ENCODE results near the gene GUCY1B1.

The GUCY1B1 gene

DNA sequence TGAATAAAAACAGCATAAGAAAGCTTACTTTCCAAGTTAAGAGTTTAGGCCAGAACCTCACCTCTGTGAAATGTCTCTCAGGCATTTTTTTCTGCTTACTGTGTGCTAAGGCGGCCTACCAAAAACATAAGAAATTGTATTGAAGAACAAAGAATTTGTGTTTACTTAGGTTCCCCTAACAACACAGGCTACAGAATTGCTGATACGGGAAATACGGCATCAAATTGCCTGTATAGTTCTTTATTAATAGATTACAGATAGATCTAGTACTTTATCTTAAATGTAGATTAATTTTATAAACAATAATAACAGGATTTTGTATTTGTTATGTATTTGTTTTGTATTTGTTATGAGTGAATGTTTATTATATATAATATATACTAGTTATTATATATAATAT lies 94.4 kb downstream of the GUCY1B1 start:
- TF ChIP-seq, protein P1, sequence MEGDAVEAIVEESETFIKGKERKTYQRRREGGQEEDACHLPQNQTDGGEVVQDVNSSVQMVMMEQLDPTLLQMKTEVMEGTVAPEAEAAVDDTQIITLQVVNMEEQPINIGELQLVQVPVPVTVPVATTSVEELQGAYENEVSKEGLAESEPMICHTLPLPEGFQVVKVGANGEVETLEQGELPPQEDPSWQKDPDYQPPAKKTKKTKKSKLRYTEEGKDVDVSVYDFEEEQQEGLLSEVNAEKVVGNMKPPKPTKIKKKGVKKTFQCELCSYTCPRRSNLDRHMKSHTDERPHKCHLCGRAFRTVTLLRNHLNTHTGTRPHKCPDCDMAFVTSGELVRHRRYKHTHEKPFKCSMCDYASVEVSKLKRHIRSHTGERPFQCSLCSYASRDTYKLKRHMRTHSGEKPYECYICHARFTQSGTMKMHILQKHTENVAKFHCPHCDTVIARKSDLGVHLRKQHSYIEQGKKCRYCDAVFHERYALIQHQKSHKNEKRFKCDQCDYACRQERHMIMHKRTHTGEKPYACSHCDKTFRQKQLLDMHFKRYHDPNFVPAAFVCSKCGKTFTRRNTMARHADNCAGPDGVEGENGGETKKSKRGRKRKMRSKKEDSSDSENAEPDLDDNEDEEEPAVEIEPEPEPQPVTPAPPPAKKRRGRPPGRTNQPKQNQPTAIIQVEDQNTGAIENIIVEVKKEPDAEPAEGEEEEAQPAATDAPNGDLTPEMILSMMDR (IDR thresholded peaks at IDR 0.05; ENCODE audit: borderline replicate concordance, insufficient read depth, low read depth, low read length), result no peak
- no peak overlapping the region for H3K4me3 ChIP-seq (ENCODE audit: low read depth, low read length)

DNA sequence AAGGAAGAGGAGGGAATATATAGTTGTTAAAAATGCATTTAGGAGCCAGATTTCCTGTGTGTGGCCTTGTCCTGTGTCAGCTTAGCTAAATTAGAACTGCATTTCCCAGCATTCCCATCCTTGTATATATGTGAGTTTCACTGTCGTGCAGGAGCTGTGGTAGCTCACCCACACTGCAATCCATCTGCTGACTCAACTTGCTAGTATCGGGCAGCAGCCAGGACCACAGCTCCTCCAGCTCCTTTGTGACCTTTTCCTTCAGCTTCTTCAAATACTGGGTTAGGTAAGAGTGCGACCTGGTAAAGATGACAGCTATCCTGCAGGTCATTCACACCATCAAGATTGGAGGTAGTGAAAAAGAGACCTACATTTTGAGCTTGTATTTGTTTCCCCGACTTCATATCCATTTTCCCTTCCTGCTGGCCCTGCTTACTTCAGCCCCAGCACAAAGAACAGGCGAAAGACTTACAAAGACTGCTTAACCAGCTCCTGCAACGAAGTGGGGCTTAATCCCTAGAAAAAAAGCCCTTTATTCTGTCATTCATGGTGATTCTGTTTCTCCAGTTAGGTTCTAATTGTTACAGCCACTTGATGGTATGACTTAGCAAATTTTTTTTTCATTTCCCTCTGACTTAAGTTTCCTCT lies 95.9 kb downstream of the GUCY1B1 start:
- no peak overlapping the region for H3K4me3 ChIP-seq (ENCODE audit: low read depth, low read length)

DNA sequence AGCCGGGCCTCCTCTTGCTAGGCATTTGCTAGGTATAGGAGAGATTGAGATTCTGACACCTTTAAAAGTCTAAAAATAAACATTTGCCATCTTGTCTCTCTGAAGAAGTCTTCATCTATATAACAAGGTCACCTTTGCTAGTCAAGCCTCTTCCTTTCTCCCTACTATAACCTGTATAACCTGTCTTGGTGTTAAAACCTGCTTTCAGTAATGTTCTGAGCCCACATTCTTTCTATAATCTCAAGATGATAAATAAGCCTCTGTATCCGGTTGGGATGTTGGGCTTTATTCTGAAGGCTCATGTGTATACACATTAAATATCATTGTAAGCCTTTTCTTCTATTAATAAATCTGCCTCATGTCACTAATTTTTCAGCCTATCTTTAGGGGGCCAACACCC lies 97.1 kb downstream of the GUCY1B1 start:
- no peak overlapping the region for H3K4me3 ChIP-seq (ENCODE audit: low read depth, low read length)
- TF ChIP-seq, protein P1 (IDR thresholded peaks at IDR 0.05; ENCODE audit: borderline replicate concordance, insufficient read depth, low read depth, low read length), result no peak

More for the DNA sequence above, 95.9 kb downstream of the GUCY1B1 start:
- TF ChIP-seq, protein P1 (IDR thresholded peaks at IDR 0.05; ENCODE audit: borderline replicate concordance, insufficient read depth, low read depth, low read length), result no peak

Data from GM12875 (cell line).